Motor neuron (in vitro differentiated cells): ENCODE data around the gene PRTN3. TPM values are rescaled to one million over a fixed set of nuclear protein-coding genes. Genes with fewer than 3 reads are reported as not detected.
A peak's percentile ranks its signal among the peaks of the same experiment; 100 is the strongest.
"Not testable (repeated sequence)": the region's sequence is repeated elsewhere in the genome, so short reads cannot be mapped to it uniquely, and the experiment has no call there.

ENCODE experiments used
- ATAC-seq, 8 experiments: fragments of 200-7000 bp; cut with Tn5 transposase; replicated peaks in 6 of 8; 2 replicates each; pipeline ENCODE4 v1.8.0; 2021; ENCODE audit warnings: mild to moderate bottlenecking in 8 of 8, moderate library complexity in 8 of 8
- H3K27ac ChIP-seq, 2 donors: fragments of 250-450 bp; sonication (Bioruptor Pico); 2 replicates each; pipeline ENCODE4 v1.9.0; 2021; ENCODE audit warnings: antibody characterized with exemption in 2 of 2, mild to moderate bottlenecking in 2 of 2, moderate library complexity in 1 of 2
- H3K4me1 ChIP-seq, 2 donors: fragments of 250-450 bp; sonication (Bioruptor Pico); replicated peaks in 1 of 2; 2 replicates each; pipeline ENCODE4 v1.6.1; 2021; ENCODE audit warnings: antibody characterized with exemption in 2 of 2, mild to moderate bottlenecking in 2 of 2, moderate library complexity in 1 of 2
- H3K4me3 ChIP-seq, 5 donors: fragments of 250-450 bp; sonication (Bioruptor Pico); 2 replicates each; pipeline ENCODE4 v1.9.0; 2021; ENCODE audit warnings: antibody characterized with exemption in 5 of 5, mild to moderate bottlenecking in 5 of 5, moderate library complexity in 4 of 5
- WGBS, 10 experiments: fragments of 450-650 bp; shearing (Covaris generic); methylation state at CpG; one replicate each; pipeline ENCODE4 v1.0.0; 2022; 5-methylcytosine and 5-hydroxymethylcytosine counted together
- in situ Hi-C, 9 experiments: fragments of 400-800 bp; cut with MboI; loops; one replicate each; pipeline ENCODE4 v1.15.0; 2021; ENCODE audit warnings: low sequenced_read_pairs in 9 of 9, low pct_unique_long_range_greater_than_20kb in 2 of 9; ENCODE audit not compliant: unreplicated experiment in 9 of 9
- total RNA-seq, 8 experiments: library from RNA; unstranded; fragments of 300-600 nt; gene quantifications; 2 replicates each; pipeline versions ENCODE4 v1.2.3 to v1.2.4, GENCODE V29; 2022

PRTN3 gene
- total RNA-seq, 8 experiments from 2014 or later: 0.37 to 1.2 (median 0.54) TPM; not detected in 5

GRCh38 chr19:849195-849594, 8.4 kb downstream of the PRTN3 start:
- H3K27ac ChIP-seq, in situ Hi-C loops, H3K4me3 ChIP-seq, ATAC-seq: not testable (repeated sequence)
- peaks cover 2 to 14% of the 10 kb centered on the region in 2 donors for H3K4me1 ChIP-seq
- WGBS, 10 experiments: 67 to 87% (median 77%) methylated on average over 1 to 6 of the region's 8 CpGs; no CpG with 5 or more reads in 4 of the 10 experiments

DNA sequence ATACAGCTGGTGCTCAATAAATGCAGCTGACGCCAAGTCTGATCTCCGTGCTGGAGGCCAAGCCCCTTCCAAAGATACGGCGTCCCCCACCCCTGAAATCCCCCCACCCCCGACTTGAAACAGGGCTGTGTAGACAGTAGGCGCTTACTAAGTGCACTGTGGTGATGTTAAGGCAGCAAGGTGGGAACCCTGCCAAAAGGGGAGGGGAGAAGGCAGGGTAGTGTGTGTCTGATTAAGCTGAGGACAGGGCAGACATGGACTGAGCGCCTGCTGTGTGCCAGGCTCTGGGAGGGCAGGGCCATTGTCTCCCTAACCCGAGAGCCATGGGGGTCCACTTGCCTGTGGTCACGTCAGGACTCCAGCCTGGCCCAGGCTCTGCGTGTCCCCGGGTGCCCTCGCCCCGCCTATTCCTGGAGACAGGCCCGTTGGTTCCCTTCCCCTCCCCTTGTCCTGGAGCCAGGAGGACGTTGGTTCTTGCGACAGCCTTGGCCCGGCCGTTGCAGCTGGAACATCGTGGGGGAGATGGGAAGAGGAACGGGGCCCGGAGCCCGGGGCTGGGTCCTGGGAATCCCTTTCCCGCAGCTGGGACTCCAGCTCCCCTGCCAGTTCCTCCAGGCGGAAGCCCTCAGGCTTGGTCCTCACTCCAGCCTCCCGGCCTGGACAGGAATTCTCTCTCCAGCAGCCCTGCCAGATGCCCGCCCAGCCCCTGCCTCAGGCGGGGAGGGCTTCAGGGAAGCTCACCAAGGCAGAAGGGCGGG, 9.6 kb downstream of the PRTN3 start:
- ATAC-seq: peak; percentile 72 to 84 (median 74)

DNA sequence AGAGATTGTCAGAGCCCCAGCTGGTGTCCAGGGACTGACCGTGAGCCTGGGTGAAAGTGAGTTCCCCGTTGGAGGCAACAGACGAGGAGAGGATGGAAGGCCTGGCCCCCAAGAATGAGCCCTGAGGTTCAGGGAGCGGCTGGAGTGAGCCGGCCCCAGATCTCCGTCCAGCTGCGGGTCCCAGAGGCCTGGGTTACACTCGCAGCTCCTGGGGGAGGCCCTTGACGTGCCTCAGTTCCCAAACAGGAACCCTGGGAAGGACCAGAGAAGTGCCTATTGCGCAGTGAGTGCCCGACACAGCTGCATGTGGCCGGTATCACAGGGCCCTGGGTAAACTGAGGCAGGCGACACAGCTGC, 10.2 kb downstream of the PRTN3 start:
- WGBS, 10 experiments: 0 to 100% (median 40%) methylated on average over 1 of the region's 13 CpGs; no CpG with 5 or more reads in 6 of the 10 experiments
- in situ Hi-C loops: no loop called here
- H3K27ac ChIP-seq: no peak overlapping the region

More for the DNA sequence above, 9.6 kb downstream of the PRTN3 start:
- in situ Hi-C loops: no loop called here
- Histone ChIP-seq H3K4me1 (peaks cover 2 to 12% of the 10 kb centered on the region in 2 donors), H3K4me3 (no peak overlapping the region), H3K27ac (peak overlapping the region in 1 of 2 donors; percentile 29)
- WGBS, 10 experiments: 29 to 82% (median 40%) methylated on average over 1 to 8 of the region's 28 CpGs; no CpG with 5 or more reads in 3 of the 10 experiments

DNA sequence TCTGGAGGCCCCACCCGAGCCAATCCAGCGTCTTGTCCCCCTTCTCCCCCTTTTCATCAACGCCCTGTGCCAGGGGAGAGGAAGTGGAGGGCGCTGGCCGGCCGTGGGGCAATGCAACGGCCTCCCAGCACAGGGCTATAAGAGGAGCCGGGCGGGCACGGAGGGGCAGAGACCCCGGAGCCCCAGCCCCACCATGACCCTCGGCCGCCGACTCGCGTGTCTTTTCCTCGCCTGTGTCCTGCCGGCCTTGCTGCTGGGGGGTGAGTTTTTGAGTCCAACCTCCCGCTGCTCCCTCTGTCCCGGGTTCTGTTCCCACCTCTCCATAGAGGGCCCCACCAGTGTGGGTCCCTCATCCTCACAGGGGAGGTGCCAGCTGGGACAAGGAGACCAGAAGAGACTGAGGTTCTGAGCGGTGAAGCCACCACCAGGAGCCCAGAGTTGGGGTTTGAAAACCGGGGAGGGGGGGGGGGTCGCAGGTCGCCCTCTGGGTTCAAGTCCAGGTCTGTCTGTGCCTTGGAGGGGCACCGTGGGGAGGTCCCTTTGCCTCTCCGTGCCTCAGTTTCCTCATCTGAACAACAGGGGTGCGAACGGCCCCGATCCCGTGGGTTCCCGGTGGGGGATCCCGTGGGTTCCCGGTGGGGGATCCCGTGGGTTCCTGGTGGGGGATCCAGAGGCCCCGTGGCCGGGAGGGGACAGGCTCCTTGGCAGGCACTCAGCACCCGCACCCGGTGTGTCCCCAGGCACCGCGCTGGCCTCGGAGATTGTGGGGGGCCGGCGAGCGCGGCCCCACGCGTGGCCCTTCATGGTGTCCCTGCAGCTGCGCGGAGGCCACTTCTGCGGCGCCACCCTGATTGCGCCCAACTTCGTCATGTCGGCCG, 11.6 kb downstream of the PRTN3 start, which contains the start of gene ELANE:
ELANE (plus strand) TSS at position 168 of the 878 bp plus-strand sequence; CDS start at position 194, 26 bp downstream.
- H3K27ac ChIP-seq: no peak within 1 kb of the TSS
- ATAC-seq: no peak
- H3K4me3 ChIP-seq: no peak within 1 kb of the TSS
- H3K4me1 ChIP-seq: peaks cover 2 to 8% of the 10 kb centered on the region in 2 donors
- 56 to 80% (median 67%) methylated on average over 1 to 8 of the region's 55 CpGs; no CpG with 5 or more reads in 6 of the 10 experiments for WGBS, 10 experiments
- in situ Hi-C loops: no loop called here

More for the DNA sequence above, 10.2 kb downstream of the PRTN3 start:
- ATAC-seq: no peak
- Histone ChIP-seq H3K4me1 (peaks cover 2 to 8% of the 10 kb centered on the region in 2 donors), H3K4me3 (no peak overlapping the region)

DNA sequence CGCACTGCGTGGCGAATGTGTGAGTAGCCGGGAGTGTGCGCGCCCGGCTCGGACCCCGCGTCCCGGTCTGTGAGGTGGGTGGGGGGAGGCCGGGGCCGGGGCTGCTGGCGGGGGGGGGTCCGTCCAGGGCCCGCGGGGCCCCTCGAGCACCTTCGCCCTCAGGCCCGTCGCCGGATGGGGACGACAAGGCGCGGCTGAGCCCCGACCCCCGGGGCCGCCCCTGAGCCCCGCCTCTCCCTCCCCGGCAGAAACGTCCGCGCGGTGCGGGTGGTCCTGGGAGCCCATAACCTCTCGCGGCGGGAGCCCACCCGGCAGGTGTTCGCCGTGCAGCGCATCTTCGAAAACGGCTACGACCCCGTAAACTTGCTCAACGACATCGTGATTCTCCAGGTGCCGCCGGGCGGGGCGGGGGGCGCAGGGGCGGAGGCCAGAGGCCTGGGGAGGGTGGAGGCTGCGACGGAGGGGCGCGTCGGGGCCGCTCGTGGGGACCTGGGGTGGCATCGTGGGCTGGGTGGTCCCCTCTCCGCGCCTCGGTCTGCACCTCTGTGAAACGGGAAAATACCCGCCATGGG, 12.3 kb downstream of the PRTN3 start:
- Histone ChIP-seq H3K4me3 (no peak overlapping the region), H3K4me1 (peaks cover 0 to 4% of the 10 kb centered on the region in 2 donors), H3K27ac (no peak overlapping the region)
- in situ Hi-C loops: no loop called here
- ATAC-seq: no peak
- no CpG with 5 or more reads among the region's 67 CpGs for WGBS, 10 experiments

DNA sequence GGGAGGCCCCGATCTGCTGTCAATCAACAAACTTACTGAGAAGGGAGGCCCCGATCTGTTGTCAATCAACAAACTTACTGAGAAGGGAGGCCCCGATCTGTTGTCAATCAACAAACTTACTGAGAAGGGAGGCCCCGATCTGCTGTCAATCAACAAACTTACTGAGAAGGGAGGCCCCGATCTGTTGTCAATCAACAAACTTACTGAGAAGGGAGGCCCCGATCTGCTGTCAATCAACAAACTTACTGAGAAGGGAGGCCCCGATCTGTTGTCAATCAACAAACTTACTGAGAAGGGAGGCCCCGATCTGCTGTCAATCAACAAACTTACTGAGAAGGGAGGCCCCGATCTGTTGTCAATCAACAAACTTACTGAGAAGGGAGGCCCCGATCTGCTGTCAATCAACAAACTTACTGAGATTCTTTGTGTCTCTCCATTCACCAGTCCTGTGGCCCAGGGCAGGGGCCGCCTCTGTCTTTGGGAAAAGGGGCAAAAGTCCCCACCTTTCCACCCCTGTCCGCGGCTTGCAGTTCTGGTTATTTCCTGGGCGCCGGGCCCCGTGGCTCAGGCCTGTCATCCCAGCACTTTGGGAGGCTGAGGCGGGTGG, 12.9 kb downstream of the PRTN3 start:
- 80 to 92% (median 89%) methylated on average over 1 to 5 of the region's 17 CpGs; no CpG with 5 or more reads in 6 of the 10 experiments for WGBS, 10 experiments
- H3K4me3 ChIP-seq, in situ Hi-C loops, ATAC-seq, H3K27ac ChIP-seq, H3K4me1 ChIP-seq: not testable (repeated sequence)

DNA sequence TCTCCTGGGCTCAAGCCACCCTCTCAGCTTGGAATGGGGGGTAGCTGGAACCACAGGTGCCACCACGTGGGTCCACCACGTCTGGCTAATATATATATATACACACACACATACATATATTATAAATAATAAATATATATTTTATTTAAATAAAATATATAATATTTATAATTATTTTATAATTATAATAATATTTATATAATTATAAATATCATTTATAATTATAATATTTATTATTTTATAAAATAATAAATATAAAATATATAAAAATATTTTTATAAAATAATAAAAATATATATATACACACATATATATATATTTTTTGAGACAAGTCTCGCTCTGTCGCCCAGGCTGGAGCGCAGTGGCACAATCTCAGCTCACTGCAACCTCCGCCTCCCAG, 13.8 kb downstream of the PRTN3 start:
- 0 to 100% (median 57%) methylated on average over 1 to 6 of the region's 6 CpGs; no CpG with 5 or more reads in 1 of the 10 experiments for WGBS, 10 experiments

DNA sequence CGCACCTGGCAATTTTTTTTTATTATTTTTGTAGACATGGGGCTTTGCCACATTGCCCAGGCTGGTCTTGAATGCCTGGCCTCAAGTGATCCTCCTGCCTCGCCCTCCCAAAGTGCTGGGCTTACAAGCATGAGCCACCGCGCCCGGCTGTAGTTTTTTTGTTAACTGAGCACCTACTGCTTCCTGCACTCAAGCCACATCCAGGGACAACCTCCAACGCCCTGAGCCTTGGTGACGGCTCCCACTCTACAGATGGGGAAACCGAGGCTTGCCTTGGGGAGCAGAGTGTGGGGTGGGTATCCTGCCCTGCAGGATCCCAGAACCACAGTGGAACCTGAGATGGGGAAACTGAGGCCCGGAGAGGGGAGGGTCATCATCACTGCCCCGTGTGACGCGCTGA, 14.3 kb downstream of the PRTN3 start:
- no peak overlapping the region for H3K4me3 ChIP-seq
- no peak for ATAC-seq
- H3K27ac ChIP-seq: no peak overlapping the region
- peaks cover 0 to 4% of the 10 kb centered on the region in 2 donors for H3K4me1 ChIP-seq
- 56 to 100% (median 83%) methylated on average over 2 to 5 of the region's 12 CpGs; no CpG with 5 or more reads in 6 of the 10 experiments for WGBS, 10 experiments
- in situ Hi-C loops: no loop called here

More for the DNA sequence above, 13.8 kb downstream of the PRTN3 start:
- in situ Hi-C loops: no loop called here
- H3K4me3 ChIP-seq: no peak overlapping the region
- ATAC-seq: no peak
- peaks cover 0 to 4% of the 10 kb centered on the region in 2 donors for H3K4me1 ChIP-seq
- no peak overlapping the region for H3K27ac ChIP-seq

DNA sequence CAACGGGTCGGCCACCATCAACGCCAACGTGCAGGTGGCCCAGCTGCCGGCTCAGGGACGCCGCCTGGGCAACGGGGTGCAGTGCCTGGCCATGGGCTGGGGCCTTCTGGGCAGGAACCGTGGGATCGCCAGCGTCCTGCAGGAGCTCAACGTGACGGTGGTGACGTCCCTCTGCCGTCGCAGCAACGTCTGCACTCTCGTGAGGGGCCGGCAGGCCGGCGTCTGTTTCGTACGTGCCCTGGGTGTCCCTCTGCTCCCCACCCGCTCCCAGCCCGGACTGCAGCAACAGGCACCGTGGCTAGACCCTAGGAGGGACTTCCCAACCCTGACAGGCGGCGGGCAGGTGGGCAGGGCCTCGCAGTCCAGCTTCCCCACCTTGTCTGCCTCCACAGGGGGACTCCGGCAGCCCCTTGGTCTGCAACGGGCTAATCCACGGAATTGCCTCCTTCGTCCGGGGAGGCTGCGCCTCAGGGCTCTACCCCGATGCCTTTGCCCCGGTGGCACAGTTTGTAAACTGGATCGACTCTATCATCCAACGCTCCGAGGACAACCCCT, 14.8 kb downstream of the PRTN3 start:
- no peak for ATAC-seq
- Histone ChIP-seq H3K4me1 (peaks cover 0 to 2% of the 10 kb centered on the region in 2 donors), H3K4me3 (no peak overlapping the region), H3K27ac (no peak overlapping the region)
- 29 to 100% (median 86%) methylated on average over 2 to 9 of the region's 40 CpGs; no CpG with 5 or more reads in 5 of the 10 experiments for whole genome bisulfite sequencing, 10 experiments
- in situ Hi-C loops: no loop called here

DNA sequence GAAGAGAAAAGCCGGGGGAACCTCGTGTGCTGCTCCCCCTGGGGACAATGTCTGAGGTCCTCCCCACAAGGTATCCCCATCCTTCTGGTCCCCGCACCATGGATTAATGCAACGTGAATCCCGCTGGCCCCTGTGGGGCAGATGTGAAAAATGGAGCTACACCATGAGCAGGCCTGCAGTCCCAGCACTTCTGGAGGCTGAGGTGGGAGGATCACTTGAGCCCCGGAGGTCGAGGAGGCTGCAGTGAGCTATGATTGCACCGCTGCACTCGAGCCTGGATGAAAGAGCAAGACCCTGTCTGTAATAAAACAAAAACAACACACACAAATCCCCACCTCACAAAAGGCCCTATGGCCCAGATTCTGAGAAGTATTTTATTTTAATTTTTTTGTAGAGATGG, 17.5 kb downstream of the PRTN3 start:
- 40 to 100% (median 60%) methylated on average over 1 to 2 of the region's 9 CpGs; no CpG with 5 or more reads in 7 of the 10 experiments for WGBS, 10 experiments
- in situ Hi-C loops: no loop called here

GRCh38 chr19:858868-859843, 18.4 kb downstream of the PRTN3 start, which contains the start of gene CFD:
Gene CFD, plus strand, starts transcription at chr19:859664. Its CDS starts 26 bp downstream, at chr19:859690.
- peak in 3 of 8 experiments; percentile 36 to 67 (median 61) for ATAC-seq
- Histone ChIP-seq H3K4me3 (peak within 1 kb of the TSS; percentile 23 to 33 (median 29)), H3K27ac (no peak within 1 kb of the TSS), H3K4me1 (peaks cover 0 to 5% of the 10 kb centered on the region in 2 donors)
- in situ Hi-C loops: no loop called here
- 20 to 83% (median 69%) methylated on average over 1 to 2 of the region's 24 CpGs; no CpG with 5 or more reads in 4 of the 10 experiments for WGBS, 10 experiments

More for the DNA sequence above, 17.5 kb downstream of the PRTN3 start:
- Histone ChIP-seq H3K27ac (no peak overlapping the region), H3K4me1 (peaks cover 0 to 5% of the 10 kb centered on the region in 2 donors), H3K4me3 (no peak overlapping the region)
- ATAC-seq: no peak
